Tibial nerve (tissue), 4 donors: Measurements from ENCODE around the gene ERCC3. TPM values are rescaled to one million over a fixed set of nuclear protein-coding genes. Genes with fewer than 3 reads are reported as not detected.
A peak's percentile ranks its signal among the peaks of the same experiment; 100 is the strongest.

ENCODE experiments used
- DNase-seq, 2 donors: peaks; one replicate each; pipeline ENCODE4 v3.0.0-alpha.2; 2019; ENCODE audit warnings: low spot score in 2 of 2
- H3K27ac ChIP-seq, 4 donors: fragments of 200-600 bp; sonication (generic) in 3 of 4; one replicate each; pipeline ENCODE4 v1.5.1; 2017 to 2019; ENCODE audit warnings: mild to moderate bottlenecking in 1 of 4
- H3K27me3 ChIP-seq, 2 donors: fragments of 200-600 bp; sonication (generic) in 1 of 2; one replicate each; pipeline versions ENCODE4 v1.5.1 to v1.6.0; 2017 to 2019
- H3K36me3 ChIP-seq, 3 donors: fragments of 200-600 bp; sonication (generic); one replicate each; pipeline ENCODE4 v1.5.1; 2018 to 2019
- H3K4me1 ChIP-seq, 4 donors: fragments of 200-600 bp; sonication (generic) in 3 of 4; one replicate each; pipeline ENCODE4 v1.5.1; 2017 to 2019
- H3K4me3 ChIP-seq, 4 donors: fragments of 200-600 bp; sonication (generic) in 3 of 4; one replicate each; pipeline ENCODE4 v1.5.1; 2017 to 2019; ENCODE audit warnings: mild to moderate bottlenecking in 1 of 4, moderate library complexity in 1 of 4
- H3K9me3 ChIP-seq, 4 donors: fragments of 200-600 bp; sonication (generic) in 3 of 4; one replicate each; pipeline ENCODE4 v1.5.1; 2017 to 2019
- EP300 ChIP-seq, 2 donors: sonication (generic); formaldehyde crosslinking; IDR thresholded peaks; one replicate each; pipeline ENCODE4 v1.6.1; 2017; ENCODE audit warnings: antibody characterized with exemption in 2 of 2, mild to moderate bottlenecking in 1 of 2
- POLR2A ChIP-seq, 2 donors: fragments of 450-650 bp; IDR thresholded peaks; one replicate each; pipeline ENCODE4 v1.6.1; 2017; ENCODE audit warnings: antibody characterized with exemption in 2 of 2, mild to moderate bottlenecking in 2 of 2, moderate library complexity in 2 of 2
- WGBS, 2 donors: methylation state at CpG; one replicate each; pipeline ENCODE4 v1.1.5; 2018; 5-methylcytosine and 5-hydroxymethylcytosine counted together
- total RNA-seq, 4 donors: library from RNA; depleted of rRNA; stranded (reverse); fragments of >200 nt; gene quantifications; one replicate each; pipeline ENCODE4 v1.1.0, GENCODE V29; 2016
- TF ChIP-seq, protein P1 (sequence below), 5 experiments: fragments of 200-600 bp in 3 of 5; fragments of 450-650 bp in 2 of 5; sonication (generic) in 3 of 5; IDR thresholded peaks; one replicate each; pipeline ENCODE4 v1.5.1; 2016 to 2019; ENCODE audit warnings: antibody characterized with exemption in 5 of 5, mild to moderate bottlenecking in 3 of 5, moderate library complexity in 2 of 5

ERCC3 gene
- total RNA-seq, 4 donors from 2014 or later: 52.2 to 70.0 (median 68.1) TPM

- peaks cover 0 to 13% (median 0%) of the 10 kb centered on the region in 4 donors for H3K9me3 ChIP-seq
- H3K27me3 ChIP-seq: peaks cover 0 to 28% of the 10 kb centered on the region in 2 donors
- peak within 1 kb of the TSS; percentile 42 to 68 (median 61) for H3K4me3 ChIP-seq
- no peak for DNase-seq
- peak within 1 kb of the TSS in 3 of 4 donors; percentile 18 to 78 (median 53) for H3K27ac ChIP-seq
- no peaks in the 10 kb centered on the region for H3K36me3 ChIP-seq
- WGBS, 2 donors: 1 to 2% methylated on average over 24 to 37 of the region's 43 CpGs
- TF ChIP-seq POLR2A (IDR thresholded peaks at IDR 0.05): no peak
- TF ChIP-seq EP300 (IDR thresholded peaks at IDR 0.05): no peak
- TF ChIP-seq, protein P1, sequence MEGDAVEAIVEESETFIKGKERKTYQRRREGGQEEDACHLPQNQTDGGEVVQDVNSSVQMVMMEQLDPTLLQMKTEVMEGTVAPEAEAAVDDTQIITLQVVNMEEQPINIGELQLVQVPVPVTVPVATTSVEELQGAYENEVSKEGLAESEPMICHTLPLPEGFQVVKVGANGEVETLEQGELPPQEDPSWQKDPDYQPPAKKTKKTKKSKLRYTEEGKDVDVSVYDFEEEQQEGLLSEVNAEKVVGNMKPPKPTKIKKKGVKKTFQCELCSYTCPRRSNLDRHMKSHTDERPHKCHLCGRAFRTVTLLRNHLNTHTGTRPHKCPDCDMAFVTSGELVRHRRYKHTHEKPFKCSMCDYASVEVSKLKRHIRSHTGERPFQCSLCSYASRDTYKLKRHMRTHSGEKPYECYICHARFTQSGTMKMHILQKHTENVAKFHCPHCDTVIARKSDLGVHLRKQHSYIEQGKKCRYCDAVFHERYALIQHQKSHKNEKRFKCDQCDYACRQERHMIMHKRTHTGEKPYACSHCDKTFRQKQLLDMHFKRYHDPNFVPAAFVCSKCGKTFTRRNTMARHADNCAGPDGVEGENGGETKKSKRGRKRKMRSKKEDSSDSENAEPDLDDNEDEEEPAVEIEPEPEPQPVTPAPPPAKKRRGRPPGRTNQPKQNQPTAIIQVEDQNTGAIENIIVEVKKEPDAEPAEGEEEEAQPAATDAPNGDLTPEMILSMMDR (IDR thresholded peaks at IDR 0.05): no peak
- peaks cover 0 to 23% (median 13%) of the 10 kb centered on the region in 4 donors for H3K4me1 ChIP-seq
These were observed 73.7 kb downstream of the ERCC3 start, which contains the start of gene CYP27C1 for GRCh38 chr2:127220102-127220767. Gene CYP27C1 (minus strand): TSS chr2:127220299. CDS start chr2:127220270, 29 bp downstream.

- DNase-seq: no peak
- peaks cover 0 to 23% (median 13%) of the 10 kb centered on the region in 4 donors for H3K4me1 ChIP-seq
- peak overlapping the region; percentile 42 to 68 (median 61) for H3K4me3 ChIP-seq
- peak overlapping the region in 3 of 4 donors; percentile 18 to 78 (median 53) for H3K27ac ChIP-seq
- no peak for TF ChIP-seq EP300 (IDR thresholded peaks at IDR 0.05)
- TF ChIP-seq POLR2A (IDR thresholded peaks at IDR 0.05): no peak
- TF ChIP-seq, protein P1 (IDR thresholded peaks at IDR 0.05): no peak
- WGBS, 2 donors: 1 to 2% methylated on average over 48 to 59 of the region's 71 CpGs
- peaks cover 0 to 13% (median 0%) of the 10 kb centered on the region in 4 donors for H3K9me3 ChIP-seq
- H3K36me3 ChIP-seq: no peaks in the 10 kb centered on the region
- H3K27me3 ChIP-seq: peaks cover 0 to 28% of the 10 kb centered on the region in 2 donors
These were observed 74.5 kb downstream of the ERCC3 start for GRCh38 chr2:127219171-127220070.

DNA sequence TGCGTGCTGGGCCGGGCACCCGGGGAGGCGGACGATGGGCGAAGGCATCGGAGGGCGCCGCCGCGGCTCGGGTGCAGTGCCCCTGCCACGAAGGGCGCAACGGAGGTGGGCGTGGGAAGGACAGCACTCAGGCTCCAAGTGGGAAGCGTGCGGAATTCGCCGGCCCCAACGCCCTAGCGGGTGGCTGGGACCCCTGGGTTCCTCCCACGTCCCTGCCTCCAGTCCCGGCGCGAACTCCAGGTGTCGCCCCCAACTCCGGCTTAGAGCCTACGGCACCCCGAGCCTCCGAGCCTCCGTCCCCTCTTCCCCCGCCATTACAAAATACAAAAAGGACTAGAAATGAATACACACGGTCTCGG, 75.2 kb downstream of the ERCC3 start:
- TF ChIP-seq, protein P1 (IDR thresholded peaks at IDR 0.05): no peak
- TF ChIP-seq EP300 (IDR thresholded peaks at IDR 0.05): no peak
- no peak for TF ChIP-seq POLR2A (IDR thresholded peaks at IDR 0.05)
- DNase-seq: no peak
- 3% methylated on average over 27 to 30 of the region's 35 CpGs for whole genome bisulfite sequencing, 2 donors
- peaks cover 0 to 23% (median 13%) of the 10 kb centered on the region in 4 donors for H3K4me1 ChIP-seq
- H3K27ac ChIP-seq: peak overlapping the region in 2 of 4 donors; percentile 18 to 78
- no peaks in the 10 kb centered on the region for H3K36me3 ChIP-seq
- H3K4me3 ChIP-seq: peak overlapping the region; percentile 42 to 68 (median 61)
- peaks cover 0 to 13% (median 0%) of the 10 kb centered on the region in 4 donors for H3K9me3 ChIP-seq
- peaks cover 0 to 28% of the 10 kb centered on the region in 2 donors for H3K27me3 ChIP-seq

DNA sequence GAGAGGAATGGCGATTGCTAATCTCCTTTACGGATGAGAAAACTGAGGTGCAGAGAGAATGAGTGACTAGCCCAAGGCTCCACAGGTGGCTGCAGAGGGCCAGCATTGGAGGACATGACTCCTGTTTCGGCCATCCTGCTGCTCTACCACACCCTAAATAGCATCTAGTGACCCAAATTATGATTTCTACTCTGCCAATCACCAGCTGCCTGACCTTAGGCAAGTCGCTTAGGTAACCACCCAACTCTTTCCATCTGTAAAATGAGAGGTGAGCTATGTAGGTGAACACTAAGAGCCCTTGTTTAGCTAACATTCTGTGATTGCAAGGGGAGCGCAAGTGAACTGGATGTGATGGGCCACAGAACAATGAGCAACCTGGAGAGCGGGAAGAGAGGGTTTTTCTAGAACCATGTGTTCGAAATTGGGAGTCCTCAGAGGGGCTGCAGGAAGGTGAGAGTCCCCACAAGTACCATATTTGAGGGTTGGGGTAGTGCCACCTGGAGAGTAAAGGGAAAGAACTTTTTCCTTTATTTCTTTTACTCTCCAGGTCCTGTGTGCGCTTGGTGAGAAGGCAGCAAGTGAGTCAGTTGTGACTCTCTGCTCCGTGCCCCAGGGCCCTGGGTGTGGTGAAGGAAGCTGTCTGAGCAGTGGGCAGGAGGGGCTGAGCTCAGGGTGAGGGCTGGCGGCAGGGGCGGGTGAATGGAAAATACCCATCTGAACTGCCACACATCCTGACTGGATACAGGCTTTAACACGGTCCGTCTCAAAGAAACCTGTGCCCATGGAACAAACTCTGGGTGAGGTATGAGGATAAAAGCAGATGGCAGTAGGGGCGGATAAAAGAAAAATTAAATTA, 76.2 kb downstream of the ERCC3 start:
- WGBS, 2 donors: 84 to 85% methylated on average over 14 of the region's 14 CpGs
- TF ChIP-seq, protein P1 (IDR thresholded peaks at IDR 0.05): no peak
- TF ChIP-seq EP300 (IDR thresholded peaks at IDR 0.05) (no peak), POLR2A (IDR thresholded peaks at IDR 0.05) (no peak)
- Histone ChIP-seq H3K27me3 (peaks cover 0 to 28% of the 10 kb centered on the region in 2 donors), H3K4me3 (no peak overlapping the region), H3K9me3 (peaks cover 0 to 21% (median 0%) of the 10 kb centered on the region in 4 donors), H3K36me3 (no peaks in the 10 kb centered on the region), H3K27ac (no peak overlapping the region), H3K4me1 (peaks cover 0 to 23% (median 13%) of the 10 kb centered on the region in 4 donors)
- no peak for DNase-seq
